ENCODE data around the gene IMPG2.

DNA sequence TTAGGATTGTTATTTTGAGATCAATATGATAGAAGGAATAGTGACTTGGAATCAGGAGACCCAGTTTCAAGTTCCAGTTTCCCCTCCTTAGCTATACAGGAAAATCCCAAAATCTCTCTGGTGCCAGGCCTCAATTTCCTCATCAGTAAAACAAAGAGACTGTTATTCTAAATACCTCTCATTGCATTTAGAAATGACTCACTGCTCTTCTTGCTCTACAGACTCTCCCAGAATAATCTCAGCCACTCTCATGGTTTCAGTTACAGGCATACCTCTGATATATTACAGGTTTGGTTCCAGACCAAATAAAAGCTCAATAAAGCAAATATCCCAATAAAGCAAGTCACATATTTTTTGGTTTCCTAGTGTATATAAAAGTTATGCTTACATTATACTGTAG is 28.3 kb downstream of the IMPG2 start:
- TF ChIP-seq, protein P1, sequence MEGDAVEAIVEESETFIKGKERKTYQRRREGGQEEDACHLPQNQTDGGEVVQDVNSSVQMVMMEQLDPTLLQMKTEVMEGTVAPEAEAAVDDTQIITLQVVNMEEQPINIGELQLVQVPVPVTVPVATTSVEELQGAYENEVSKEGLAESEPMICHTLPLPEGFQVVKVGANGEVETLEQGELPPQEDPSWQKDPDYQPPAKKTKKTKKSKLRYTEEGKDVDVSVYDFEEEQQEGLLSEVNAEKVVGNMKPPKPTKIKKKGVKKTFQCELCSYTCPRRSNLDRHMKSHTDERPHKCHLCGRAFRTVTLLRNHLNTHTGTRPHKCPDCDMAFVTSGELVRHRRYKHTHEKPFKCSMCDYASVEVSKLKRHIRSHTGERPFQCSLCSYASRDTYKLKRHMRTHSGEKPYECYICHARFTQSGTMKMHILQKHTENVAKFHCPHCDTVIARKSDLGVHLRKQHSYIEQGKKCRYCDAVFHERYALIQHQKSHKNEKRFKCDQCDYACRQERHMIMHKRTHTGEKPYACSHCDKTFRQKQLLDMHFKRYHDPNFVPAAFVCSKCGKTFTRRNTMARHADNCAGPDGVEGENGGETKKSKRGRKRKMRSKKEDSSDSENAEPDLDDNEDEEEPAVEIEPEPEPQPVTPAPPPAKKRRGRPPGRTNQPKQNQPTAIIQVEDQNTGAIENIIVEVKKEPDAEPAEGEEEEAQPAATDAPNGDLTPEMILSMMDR (IDR thresholded peaks at IDR 0.05) = no peak
- TF ChIP-seq POLR2A (IDR thresholded peaks at IDR 0.05) = no peak

All from ovary (tissue), 3 donors.